Immature natural killer cell (primary cell): ENCODE measurements around the gene SLC10A7. TPM values are rescaled to one million over a fixed set of nuclear protein-coding genes. Genes with fewer than 3 reads are reported as not detected.

Experiments
- DNase-seq, 3 donors: peaks; one replicate each; pipeline ENCODE4 v3.0.0; 2022; ENCODE audit warnings: mixed read lengths in 1 of 3
- H3K27ac Mint-ChIP-seq, 6 donors: one replicate each; pipeline ENCODE4 v1.8.0; 2020; ENCODE audit warnings: mixed read lengths in 6 of 6, mild to moderate bottlenecking in 5 of 6, inconsistent platforms in 4 of 6, moderate library complexity in 3 of 6
- H3K27me3 Mint-ChIP-seq, 3 donors: one replicate each; pipeline ENCODE4 v1.8.0; 2020 to 2021; ENCODE audit warnings: low read depth in 3 of 3, mild to moderate bottlenecking in 3 of 3, mixed read lengths in 3 of 3, moderate library complexity in 3 of 3, inconsistent platforms in 1 of 3
- H3K36me3 Mint-ChIP-seq, 3 donors: one replicate each; pipeline ENCODE4 v1.8.0; 2020; ENCODE audit warnings: mixed read lengths in 3 of 3, inconsistent platforms in 2 of 3, mild to moderate bottlenecking in 2 of 3
- H3K4me1 Mint-ChIP-seq, 2 donors: one replicate each; pipeline ENCODE4 v1.8.0; 2020; ENCODE audit warnings: inconsistent platforms in 2 of 2, mild to moderate bottlenecking in 2 of 2, mixed read lengths in 2 of 2, moderate library complexity in 1 of 2
- H3K4me3 Mint-ChIP-seq, 5 donors: one replicate each; pipeline ENCODE4 v1.8.0; 2020; ENCODE audit warnings: mild to moderate bottlenecking in 5 of 5, mixed read lengths in 5 of 5, inconsistent platforms in 3 of 5, moderate library complexity in 3 of 5
- H3K9me3 Mint-ChIP-seq, 6 donors: one replicate each; pipeline ENCODE4 v1.8.0; 2020; ENCODE audit warnings: mild to moderate bottlenecking in 6 of 6, mixed read lengths in 6 of 6, inconsistent platforms in 4 of 6, moderate library complexity in 3 of 6
- polyA plus RNA-seq, 3 donors: library from polyadenylated mRNA; unstranded; fragments of 300-500 nt; fragmentation: Illumina TruSeq; gene quantifications; one replicate each; pipeline ENCODE4 v1.2.3, GENCODE V29; 2021

Gene SLC10A7
- polyA plus RNA-seq, 3 donors from 2014 or later: 8.0 to 13.4 (median 8.8) TPM

DNA sequence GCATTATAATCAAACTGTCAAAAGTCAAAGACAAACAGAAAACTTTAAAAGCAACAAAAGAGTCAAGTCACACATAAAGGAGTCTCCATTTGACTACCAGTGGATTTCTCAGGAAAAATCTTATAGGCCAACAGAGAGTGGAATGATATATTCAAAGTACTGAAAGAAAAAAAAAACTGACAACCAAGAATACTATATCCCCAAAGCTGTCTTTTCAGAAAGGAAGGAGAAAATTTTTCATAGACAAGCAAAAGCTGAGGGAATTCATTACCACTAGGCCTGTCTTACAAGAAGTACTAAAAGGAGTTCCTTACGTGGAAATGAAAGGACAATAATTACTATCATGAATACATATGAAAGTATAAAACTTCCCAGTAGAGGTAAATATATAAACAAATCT is 39.0 kb downstream of the SLC10A7 start:
- Mint-ChIP-seq H3K4me3 (no peak overlapping the region), H3K36me3 (peaks cover 26 to 40% (median 33%) of the 10 kb centered on the region in 3 donors)

DNA sequence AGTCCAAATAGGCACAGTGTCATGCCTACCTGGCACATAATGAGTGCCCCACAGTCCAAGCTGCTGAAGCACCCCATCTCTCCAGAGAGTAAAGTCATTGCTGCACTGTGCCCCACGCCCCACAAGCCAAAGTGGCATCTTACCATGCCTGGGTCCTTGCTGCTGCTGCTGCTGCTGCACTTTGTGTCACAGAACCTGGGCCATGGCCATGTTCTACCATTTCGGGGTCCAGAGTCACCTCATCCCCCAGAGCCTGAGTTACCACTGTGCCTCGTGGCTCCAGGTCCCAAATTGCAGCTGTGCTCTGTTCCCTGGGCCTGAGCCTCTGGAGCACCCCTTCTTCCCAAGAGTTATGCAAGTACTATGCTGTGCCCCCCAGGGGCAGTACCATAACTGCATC is 40.5 kb downstream of the SLC10A7 start:
- H3K36me3 Mint-ChIP-seq: peaks cover 26 to 40% (median 35%) of the 10 kb centered on the region in 3 donors
- no peak for DNase-seq
- H3K4me3 Mint-ChIP-seq: no peak overlapping the region
- peaks cover 0 to 3% (median 0%) of the 10 kb centered on the region in 3 donors for H3K27me3 Mint-ChIP-seq
- no peak overlapping the region for H3K27ac Mint-ChIP-seq
- peaks cover 20 to 32% of the 10 kb centered on the region in 2 donors for H3K4me1 Mint-ChIP-seq
- H3K9me3 Mint-ChIP-seq: peaks cover 13 to 24% (median 18%) of the 10 kb centered on the region in 6 donors

More for the DNA sequence above, 39.0 kb downstream of the SLC10A7 start:
- H3K4me1 Mint-ChIP-seq: peaks cover 31 to 42% of the 10 kb centered on the region in 2 donors
- H3K27me3 Mint-ChIP-seq: peaks cover 0 to 3% (median 0%) of the 10 kb centered on the region in 3 donors
- peaks cover 13 to 24% (median 18%) of the 10 kb centered on the region in 6 donors for H3K9me3 Mint-ChIP-seq
- no peak for DNase-seq
- no peak overlapping the region for H3K27ac Mint-ChIP-seq

DNA sequence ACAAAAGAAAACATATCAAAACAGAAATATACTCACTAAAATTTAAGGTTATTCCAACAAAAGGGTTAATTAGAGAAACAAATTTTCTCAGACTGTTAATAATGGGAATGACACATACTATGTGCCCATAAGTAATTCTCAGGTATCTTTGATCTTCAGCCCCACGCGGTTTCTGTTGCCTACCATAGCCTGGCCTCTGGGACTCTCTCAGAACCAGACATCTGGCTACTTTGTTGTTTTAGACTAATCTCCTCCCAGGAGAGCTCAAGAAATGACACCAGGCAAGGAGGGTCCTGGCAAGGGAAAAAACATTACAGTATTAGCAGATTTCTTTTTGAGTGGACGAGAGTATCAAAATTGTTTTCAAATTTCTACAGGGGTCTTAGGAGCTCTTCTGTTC is 43.7 kb downstream of the SLC10A7 start:
- Mint-ChIP-seq H3K27me3 (no peaks in the 10 kb centered on the region), H3K9me3 (peaks cover 8 to 20% (median 13%) of the 10 kb centered on the region in 6 donors), H3K4me3 (no peak overlapping the region), H3K27ac (no peak overlapping the region), H3K36me3 (peaks cover 13 to 24% (median 20%) of the 10 kb centered on the region in 3 donors), H3K4me1 (peaks cover 18 to 29% of the 10 kb centered on the region in 2 donors)
- no peak for DNase-seq

DNA sequence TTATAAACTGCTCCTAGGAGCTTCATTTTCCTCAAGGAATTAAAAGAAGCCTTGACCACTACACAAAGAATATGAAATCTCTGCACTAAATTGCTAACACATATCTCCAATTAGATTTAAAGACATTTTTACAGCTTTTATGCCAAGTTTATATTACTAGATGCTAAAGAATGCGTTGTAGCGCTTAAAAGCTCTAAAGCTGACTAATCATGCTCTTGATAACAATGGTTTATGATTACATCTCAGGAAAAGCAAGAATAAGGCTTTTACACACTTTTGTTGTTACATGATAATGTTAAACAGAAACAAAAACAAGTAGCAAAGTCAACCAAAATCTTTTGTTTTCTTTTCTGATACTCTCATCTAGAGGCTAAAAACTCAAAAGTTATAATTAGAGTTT is 44.7 kb downstream of the SLC10A7 start:
- Mint-ChIP-seq H3K4me3 (no peak overlapping the region), H3K27ac (no peak overlapping the region), H3K9me3 (peaks cover 2 to 10% (median 4%) of the 10 kb centered on the region in 6 donors), H3K36me3 (peaks cover 5 to 14% (median 11%) of the 10 kb centered on the region in 3 donors), H3K27me3 (no peaks in the 10 kb centered on the region), H3K4me1 (peaks cover 18 to 28% of the 10 kb centered on the region in 2 donors)
- DNase-seq: no peak

DNA sequence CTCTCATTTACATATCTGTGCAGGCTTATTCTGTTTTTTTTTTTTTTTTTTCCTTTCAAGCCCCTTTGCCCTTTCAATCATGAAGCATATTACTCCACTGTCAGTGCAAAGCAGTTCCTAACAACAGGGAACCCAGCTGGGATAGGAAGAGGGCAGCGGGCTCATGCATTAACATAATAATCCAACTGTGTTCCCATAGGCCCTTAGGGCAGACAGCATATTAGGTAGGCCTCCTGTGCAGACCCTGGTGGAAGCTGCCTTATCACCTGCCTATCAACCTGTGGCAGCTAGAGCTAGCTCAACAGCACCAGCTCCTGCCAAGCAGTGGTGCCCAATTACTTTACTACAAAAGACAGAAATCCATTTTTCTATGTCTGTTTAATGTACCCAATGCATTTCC is 49.3 kb downstream of the SLC10A7 start:
- Mint-ChIP-seq H3K36me3 (peaks cover 0 to 10% (median 6%) of the 10 kb centered on the region in 3 donors), H3K27ac (no peak overlapping the region), H3K27me3 (no peaks in the 10 kb centered on the region), H3K4me1 (peaks cover 3 to 11% of the 10 kb centered on the region in 2 donors), H3K4me3 (no peak overlapping the region), H3K9me3 (no peaks in the 10 kb centered on the region)
- DNase-seq: no peak

DNA sequence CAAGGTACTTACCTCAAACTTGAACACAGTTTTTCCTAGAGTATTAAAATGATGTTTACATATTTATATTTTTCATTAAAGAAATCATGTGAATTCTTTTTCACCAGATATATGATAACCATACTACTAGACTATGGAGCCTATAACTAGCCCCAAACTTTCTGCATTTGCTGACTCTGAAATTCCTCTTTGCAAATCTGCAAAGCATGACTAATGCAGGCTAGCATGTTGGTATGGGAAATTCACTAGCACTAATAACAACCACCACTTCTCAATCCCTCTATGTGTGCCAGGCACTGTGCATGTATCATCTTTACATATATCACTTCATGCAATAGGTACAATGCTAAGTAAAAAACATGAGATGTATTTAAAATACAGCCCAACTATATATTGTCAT is 51.1 kb downstream of the SLC10A7 start:
- H3K9me3 Mint-ChIP-seq: no peaks in the 10 kb centered on the region
- no peaks in the 10 kb centered on the region for H3K27me3 Mint-ChIP-seq
- H3K4me1 Mint-ChIP-seq: peaks cover under 1 to 1% of the 10 kb centered on the region in 2 donors
- peaks cover 0 to 6% (median 3%) of the 10 kb centered on the region in 3 donors for H3K36me3 Mint-ChIP-seq
- no peak overlapping the region for H3K27ac Mint-ChIP-seq
- H3K4me3 Mint-ChIP-seq: no peak overlapping the region
- no peak for DNase-seq

DNA sequence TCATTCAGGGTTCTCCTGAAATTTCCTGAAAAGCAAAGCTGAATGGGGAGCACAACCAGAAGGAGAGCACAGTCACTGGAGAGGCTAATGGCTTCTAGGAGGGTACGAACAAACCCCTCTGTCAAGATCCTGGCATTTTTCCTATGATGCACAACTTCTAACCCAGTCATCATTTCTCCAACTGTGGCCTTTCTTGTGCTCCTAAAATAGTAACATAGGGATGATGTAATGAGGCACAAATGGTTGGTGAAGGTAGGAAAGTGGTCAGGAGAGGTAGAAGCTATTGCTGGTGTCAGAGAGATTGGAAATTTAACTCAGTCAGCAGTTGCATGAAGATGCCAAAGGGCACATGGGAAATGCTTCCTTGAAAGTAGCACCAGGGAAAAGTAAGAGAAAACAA is 52.7 kb downstream of the SLC10A7 start:
- Mint-ChIP-seq H3K27ac (no peak overlapping the region), H3K36me3 (peaks cover 0 to 6% (median 3%) of the 10 kb centered on the region in 3 donors), H3K4me3 (no peak overlapping the region), H3K4me1 (no peaks in the 10 kb centered on the region), H3K27me3 (no peaks in the 10 kb centered on the region), H3K9me3 (no peaks in the 10 kb centered on the region)
- DNase-seq: no peak

DNA sequence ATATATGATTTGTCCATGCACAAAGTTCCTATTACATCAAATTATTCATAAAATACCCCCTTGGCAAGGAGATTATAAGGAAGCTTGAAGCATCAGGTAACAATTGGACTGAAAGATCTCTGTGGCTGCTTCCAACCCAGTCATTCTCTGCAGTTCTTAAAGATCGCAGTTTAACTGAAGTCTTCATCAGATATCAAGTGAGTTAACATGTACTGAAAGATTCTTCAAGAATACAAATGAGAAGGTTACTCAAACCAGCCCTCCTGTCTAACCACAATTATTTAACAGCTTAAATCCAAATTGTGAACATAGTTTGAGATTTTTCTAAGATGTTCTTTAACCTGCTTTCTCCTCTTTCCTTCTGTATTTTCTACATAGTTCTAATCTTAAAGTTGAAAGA is 56.1 kb downstream of the SLC10A7 start:
- H3K27ac Mint-ChIP-seq: no peak overlapping the region
- DNase-seq: no peak
- no peaks in the 10 kb centered on the region for H3K4me1 Mint-ChIP-seq
- peaks cover 0 to 6% (median 3%) of the 10 kb centered on the region in 3 donors for H3K36me3 Mint-ChIP-seq
- H3K27me3 Mint-ChIP-seq: no peaks in the 10 kb centered on the region
- H3K9me3 Mint-ChIP-seq: no peaks in the 10 kb centered on the region
- H3K4me3 Mint-ChIP-seq: no peak overlapping the region

DNA sequence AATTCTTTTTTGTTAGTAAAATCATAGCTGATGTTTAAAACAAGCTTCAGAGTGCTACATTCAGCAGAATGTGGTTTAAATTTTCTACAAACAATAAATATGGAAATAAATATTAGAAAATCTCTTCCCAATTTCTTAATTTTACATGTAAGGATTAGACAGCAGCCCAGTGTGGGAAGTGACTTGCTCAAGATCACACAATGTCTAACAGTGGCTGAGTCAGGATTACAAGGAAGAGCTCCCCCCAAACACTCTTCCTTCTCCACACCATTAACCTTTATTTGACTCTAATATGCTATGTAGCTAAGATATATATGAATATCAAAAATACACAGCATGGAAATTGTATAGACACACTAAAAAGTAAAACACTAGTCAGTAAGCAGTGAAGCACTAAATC is 59.5 kb downstream of the SLC10A7 start:
- Mint-ChIP-seq H3K27ac (no peak overlapping the region), H3K4me1 (peaks cover 15 to 17% of the 10 kb centered on the region in 2 donors), H3K4me3 (no peak overlapping the region), H3K9me3 (no peaks in the 10 kb centered on the region), H3K36me3 (no peaks in the 10 kb centered on the region), H3K27me3 (no peaks in the 10 kb centered on the region)
- no peak for DNase-seq

DNA sequence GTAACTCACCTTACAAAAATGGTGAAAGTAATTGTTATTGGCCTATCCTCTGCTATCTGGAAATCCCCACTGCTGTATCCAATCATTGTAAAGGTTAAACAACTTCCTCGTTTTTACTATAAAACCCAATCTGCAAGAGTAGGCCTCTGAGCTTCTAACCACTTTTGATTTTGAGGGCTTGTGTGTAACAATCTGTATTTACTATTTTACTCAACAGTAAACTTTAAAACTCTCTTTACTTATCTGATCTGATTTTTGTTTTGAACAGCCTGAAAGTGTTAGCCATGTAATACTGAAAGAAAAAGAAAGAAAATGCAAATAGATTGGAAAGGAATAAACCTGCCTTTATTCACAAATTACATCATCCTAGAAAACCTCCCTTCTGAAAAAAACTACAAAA is 63.1 kb downstream of the SLC10A7 start:
- peak; percentile 25 to 31 (median 31) for DNase-seq
- Mint-ChIP-seq H3K9me3 (no peaks in the 10 kb centered on the region), H3K36me3 (no peaks in the 10 kb centered on the region), H3K4me3 (peak overlapping the region; percentile 12 to 54 (median 36)), H3K4me1 (peaks cover 26 to 43% of the 10 kb centered on the region in 2 donors), H3K27ac (peak overlapping the region; percentile 51 to 86 (median 76)), H3K27me3 (no peaks in the 10 kb centered on the region)

DNA sequence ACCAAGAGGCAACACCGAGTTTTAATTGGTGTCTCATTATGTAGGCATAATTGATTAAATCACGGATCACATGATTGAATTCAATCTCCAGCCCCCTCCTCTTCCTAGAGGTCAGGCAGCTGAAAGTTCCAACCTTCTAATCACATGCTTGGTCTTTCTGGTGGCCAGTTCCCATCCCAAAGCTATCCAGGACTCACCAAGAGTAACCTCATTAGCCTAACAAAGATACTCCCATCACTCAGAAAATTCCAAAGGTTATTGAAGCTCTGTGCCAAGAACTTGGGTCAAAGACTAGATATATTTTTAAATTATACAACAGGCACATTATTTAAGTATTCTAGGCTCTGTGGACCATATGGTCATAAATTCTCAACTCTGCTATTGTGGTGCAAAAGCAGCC is 65.1 kb downstream of the SLC10A7 start:
- Mint-ChIP-seq H3K4me1 (peaks cover 29 to 47% of the 10 kb centered on the region in 2 donors), H3K36me3 (no peaks in the 10 kb centered on the region), H3K9me3 (no peaks in the 10 kb centered on the region), H3K27me3 (no peaks in the 10 kb centered on the region), H3K27ac (no peak overlapping the region), H3K4me3 (no peak overlapping the region)
- no peak for DNase-seq

DNA sequence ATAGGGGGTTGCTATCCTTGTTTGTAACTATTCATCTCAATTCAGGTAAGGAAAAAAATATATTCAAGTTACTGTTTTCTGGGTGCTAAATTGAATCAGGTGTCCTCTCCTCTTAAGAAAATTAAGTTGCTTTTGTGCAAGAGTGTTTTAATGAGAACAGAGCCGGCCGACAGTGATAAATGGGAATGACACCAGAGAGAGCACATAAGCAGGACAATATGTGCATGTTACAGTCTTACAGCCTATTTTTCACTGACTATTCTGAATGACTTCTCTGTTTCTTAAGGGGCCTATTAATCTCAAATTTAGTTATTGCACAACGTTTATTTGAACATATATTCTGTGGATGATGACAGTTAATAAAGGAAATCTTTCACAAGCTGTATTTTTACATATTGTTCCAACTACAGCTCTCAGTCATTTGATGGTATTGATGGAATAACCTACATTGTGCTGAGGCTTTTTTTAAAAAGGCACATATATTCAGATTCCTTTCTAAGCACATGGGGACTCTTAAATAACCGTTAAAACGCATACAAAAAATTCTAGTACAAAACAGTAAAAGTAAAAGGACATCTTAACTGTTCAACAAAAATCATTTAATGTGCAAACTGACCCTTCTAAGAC is 68.4 kb downstream of the SLC10A7 start:
- H3K4me3 Mint-ChIP-seq: no peak overlapping the region
- no peaks in the 10 kb centered on the region for H3K36me3 Mint-ChIP-seq
- H3K27me3 Mint-ChIP-seq: no peaks in the 10 kb centered on the region
- no peaks in the 10 kb centered on the region for H3K9me3 Mint-ChIP-seq
- H3K27ac Mint-ChIP-seq: no peak overlapping the region
- no peak for DNase-seq
- peaks cover 54 to 74% of the 10 kb centered on the region in 2 donors for H3K4me1 Mint-ChIP-seq

DNA sequence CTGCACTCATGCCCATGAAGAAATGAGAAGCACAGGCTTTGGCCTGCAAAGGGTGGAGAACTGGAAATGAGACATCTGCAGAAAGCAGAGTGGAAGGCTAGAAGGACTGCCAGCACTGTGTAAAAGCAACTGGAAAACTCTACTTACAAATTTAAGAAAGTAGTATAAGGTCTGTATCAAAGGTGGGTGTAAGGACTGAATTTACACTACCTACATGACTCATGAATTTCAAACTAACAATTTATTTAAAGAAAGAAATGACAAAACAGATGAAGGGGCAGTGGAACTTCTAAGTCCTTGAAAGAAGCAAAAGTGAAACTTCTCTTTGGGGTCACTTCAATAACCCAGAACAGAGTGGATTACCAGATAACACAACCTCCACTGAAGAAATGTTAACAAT is 71.2 kb downstream of the SLC10A7 start:
- H3K4me1 Mint-ChIP-seq: peaks cover 33 to 47% of the 10 kb centered on the region in 2 donors
- DNase-seq: peak in 2 of 3 donors; percentile 3 to 7
- H3K27ac Mint-ChIP-seq: peak overlapping the region; percentile 66 to 88 (median 82)
- H3K36me3 Mint-ChIP-seq: peaks cover 0 to 13% (median 10%) of the 10 kb centered on the region in 3 donors
- H3K27me3 Mint-ChIP-seq: peaks cover 1 to 2% (median 2%) of the 10 kb centered on the region in 3 donors
- no peaks in the 10 kb centered on the region for H3K9me3 Mint-ChIP-seq
- H3K4me3 Mint-ChIP-seq: peak overlapping the region; percentile 58 to 81 (median 70)

DNA sequence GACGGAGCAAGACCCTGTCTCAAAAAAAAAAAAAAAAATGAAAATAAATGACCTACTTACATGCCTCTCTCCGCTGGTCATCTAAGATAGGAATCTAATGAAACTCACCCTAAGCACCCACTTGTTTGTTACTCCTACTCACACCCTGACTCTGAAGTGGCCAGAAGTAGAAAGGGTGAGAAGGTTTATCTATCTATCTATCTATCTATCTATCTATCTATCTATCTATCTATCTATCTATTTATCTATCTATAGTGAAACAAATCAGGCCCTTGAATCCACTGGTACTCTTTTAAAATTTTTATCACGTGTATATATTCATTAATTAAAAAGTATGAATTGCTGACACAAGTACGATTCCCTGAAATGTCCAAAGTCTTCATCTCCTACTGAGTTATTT is 75.2 kb downstream of the SLC10A7 start:
- DNase-seq: no peak
- no peak overlapping the region for H3K4me3 Mint-ChIP-seq
- peaks cover 1 to 2% (median 2%) of the 10 kb centered on the region in 3 donors for H3K27me3 Mint-ChIP-seq
- peaks cover 0 to 23% (median 17%) of the 10 kb centered on the region in 3 donors for H3K36me3 Mint-ChIP-seq
- peaks cover 29 to 33% of the 10 kb centered on the region in 2 donors for H3K4me1 Mint-ChIP-seq
- no peaks in the 10 kb centered on the region for H3K9me3 Mint-ChIP-seq
- no peak overlapping the region for H3K27ac Mint-ChIP-seq
